GM23338 (cell line): ENCODE measurements around the gene FANK1. TPM values are rescaled to one million over a fixed set of nuclear protein-coding genes. Genes with fewer than 3 reads are reported as not detected.

Experiments used
- ATAC-seq: fragments of 200-7000 bp; cut with Tn5 transposase; 3 replicates; pipeline ENCODE4 v1.9.1; 2020
- DNase-seq: peaks from one replicate; pipeline ENCODE4 v3.0.0-alpha.2; 2015; ENCODE audit warnings: low spot score
- H2AFZ ChIP-seq: fragments of 200-600 bp; sonication (generic); 2 replicates; pipeline ENCODE4 v1.8.0; 2016; ENCODE audit warnings: antibody characterized with exemption, mild to moderate bottlenecking, moderate library complexity
- H3F3A ChIP-seq: fragments of 200-600 bp; sonication (generic); replicated peaks from 2 replicates; pipeline ENCODE4 v1.8.0; 2017; ENCODE audit warnings: antibody characterized with exemption, mixed run types, low read depth
- H3K27ac ChIP-seq: fragments of 200-600 bp; sonication (generic); 2 replicates; pipeline ENCODE4 v1.6.1; 2016; ENCODE audit warnings: low read depth
- H3K27me3 ChIP-seq: fragments of 200-600 bp; sonication (generic); 2 replicates; pipeline ENCODE4 v1.8.0; 2016; ENCODE audit warnings: mild to moderate bottlenecking, mixed run types, moderate library complexity; ENCODE audit not compliant: insufficient read depth
- H3K36me3 ChIP-seq: fragments of 200-600 bp; sonication (generic); 2 replicates; pipeline ENCODE4 v1.8.0; 2016; ENCODE audit warnings: mild to moderate bottlenecking; ENCODE audit not compliant: insufficient read depth
- H3K4me1 ChIP-seq: fragments of 200-600 bp; sonication (generic); 2 replicates; pipeline ENCODE4 v1.8.0; 2016; ENCODE audit warnings: mild to moderate bottlenecking, moderate library complexity; ENCODE audit not compliant: insufficient read depth
- H3K4me2 ChIP-seq: fragments of 200-600 bp; sonication (generic); 2 replicates; pipeline ENCODE4 v1.7.1; 2017; ENCODE audit warnings: mixed run types
- H3K4me3 ChIP-seq: fragments of 200-600 bp; sonication (generic); 2 replicates; pipeline ENCODE4 v1.6.1; 2016; ENCODE audit warnings: mixed run types
- H3K79me2 ChIP-seq: fragments of 200-600 bp; sonication (generic); replicated peaks from 2 replicates; pipeline ENCODE4 v1.8.0; 2017; ENCODE audit warnings: mild to moderate bottlenecking; ENCODE audit not compliant: insufficient read depth
- H3K9me2 ChIP-seq: fragments of 200-600 bp; sonication (generic); 2 replicates; pipeline ENCODE4 v1.8.0; 2017; ENCODE audit not compliant: insufficient read depth
- H4K20me1 ChIP-seq: fragments of 200-600 bp; sonication (generic); replicated peaks from 2 replicates; pipeline ENCODE4 v1.8.0; 2017; ENCODE audit warnings: mild to moderate bottlenecking; ENCODE audit not compliant: insufficient read depth
- H3K27ac Mint-ChIP-seq: 2 replicates; pipeline ENCODE4 v1.8.0; 2020; ENCODE audit warnings: inconsistent platforms, mild to moderate bottlenecking, moderate library complexity, mixed read lengths
- H3K27me3 Mint-ChIP-seq: 3 replicates; pipeline ENCODE4 v1.8.0; 2022; ENCODE audit warnings: low read depth, mild to moderate bottlenecking, moderate library complexity, mixed read lengths, inconsistent platforms; ENCODE audit not compliant: insufficient read depth, poor library complexity
- H3K36me3 Mint-ChIP-seq: 3 replicates; pipeline ENCODE4 v1.8.0; 2021; ENCODE audit warnings: low read depth, mild to moderate bottlenecking, inconsistent platforms, moderate library complexity, mixed read lengths
- H3K4me1 Mint-ChIP-seq: 3 replicates; pipeline ENCODE4 v1.8.0; 2020; ENCODE audit warnings: mild to moderate bottlenecking, inconsistent platforms, mixed read lengths
- H3K4me3 Mint-ChIP-seq: 3 replicates; pipeline ENCODE4 v1.8.0; 2021; ENCODE audit warnings: moderate library complexity, mild to moderate bottlenecking, inconsistent platforms, mixed read lengths
- H3K9me3 Mint-ChIP-seq: 3 replicates; pipeline ENCODE4 v1.8.0; 2020; ENCODE audit warnings: moderate library complexity, mild to moderate bottlenecking, inconsistent platforms, mixed read lengths
- CREB1 ChIP-seq: fragments of 250-450 bp; sonication (Bioruptor Pico); IDR thresholded peaks from 2 replicates; pipeline ENCODE4 v1.5.0; 2020; ENCODE audit warnings: low read depth, mild to moderate bottlenecking, moderate library complexity
- EZH2 ChIP-seq: fragments of 200-600 bp; sonication (generic); IDR thresholded peaks from one replicate; pipeline ENCODE4 v1.8.0; 2017; ENCODE audit warnings: antibody characterized with exemption, mild to moderate bottlenecking, low read depth; ENCODE audit not compliant: unreplicated experiment
- EZH2phosphoT487 ChIP-seq: fragments of 200-600 bp; sonication (generic); IDR thresholded peaks from one replicate; pipeline ENCODE4 v1.8.1; 2018; ENCODE audit warnings: antibody characterized with exemption; ENCODE audit not compliant: unreplicated experiment
- JUNB ChIP-seq: IDR thresholded peaks from one replicate; pipeline ENCODE4 v1.6.1; 2016; ENCODE audit warnings: antibody characterized with exemption; ENCODE audit not compliant: unreplicated experiment
- NANOG ChIP-seq: IDR thresholded peaks from 2 replicates; pipeline ENCODE4 v1.6.1; 2016; ENCODE audit warnings: antibody characterized with exemption, borderline replicate concordance
- POLR2AphosphoS5 ChIP-seq: IDR thresholded peaks from 2 replicates; pipeline ENCODE4 v1.6.1; 2016; ENCODE audit warnings: antibody characterized with exemption, low read depth
- STAT1 ChIP-seq: IDR thresholded peaks from one replicate; pipeline ENCODE4 v1.6.1; 2016; ENCODE audit warnings: antibody characterized with exemption; ENCODE audit not compliant: unreplicated experiment
- ZNF114 ChIP-seq: fragments of 250-450 bp; sonication (Bioruptor Pico); IDR thresholded peaks from 2 replicates; pipeline ENCODE4 v1.5.0; 2020; ENCODE audit warnings: mild to moderate bottlenecking, moderate library complexity
- ZNF331 ChIP-seq: fragments of 250-450 bp; sonication (Bioruptor Pico); IDR thresholded peaks from 2 replicates; pipeline ENCODE4 v1.5.0; 2020; ENCODE audit warnings: low read depth, mild to moderate bottlenecking, moderate library complexity
- polyA plus RNA-seq: library from polyadenylated mRNA; unstranded; fragments of >200 nt; fragmentation: Nextera tagmentation; extraction: Ambion mirVana; gene quantifications from 2 replicates; pipeline ENCODE4 v1.2.1, GENCODE V29; 2016
- total RNA-seq: library from RNA; depleted of rRNA; stranded (reverse); fragments of >200 nt; shearing (Covaris generic); gene quantifications from 2 replicates; pipeline ENCODE4 v1.2.3, GENCODE V29; 2014
- TF ChIP-seq, protein P1 (sequence below): fragments of 250-450 bp; sonication (Bioruptor Pico); IDR thresholded peaks from 2 replicates; pipeline ENCODE4 v1.5.0; 2020; ENCODE audit warnings: mild to moderate bottlenecking, moderate library complexity
- TF ChIP-seq, protein P2 (sequence below): IDR thresholded peaks from 2 replicates; pipeline ENCODE4 v1.6.1; 2016; ENCODE audit warnings: antibody characterized with exemption
- TF ChIP-seq, protein P3 (sequence below), 2 experiments: fragments of 200-600 bp in 1 of 2; sonication (generic) in 1 of 2; conservative IDR thresholded peaks; 2 replicates each; pipeline versions ENCODE4 v1.5.1 to v1.6.1; 2016 to 2017; ENCODE audit warnings: antibody characterized with exemption in 2 of 2, low read depth in 2 of 2, mild to moderate bottlenecking in 2 of 2, moderate library complexity in 1 of 2
- TF ChIP-seq, protein P4 (sequence below): IDR thresholded peaks from one replicate; pipeline ENCODE4 v1.6.1; 2018; ENCODE audit warnings: antibody characterized with exemption; ENCODE audit not compliant: unreplicated experiment

The FANK1 gene
- total and polyA plus RNA-seq, 2 experiments from 2014 or later, result 0.37 to 0.69 TPM

DNA sequence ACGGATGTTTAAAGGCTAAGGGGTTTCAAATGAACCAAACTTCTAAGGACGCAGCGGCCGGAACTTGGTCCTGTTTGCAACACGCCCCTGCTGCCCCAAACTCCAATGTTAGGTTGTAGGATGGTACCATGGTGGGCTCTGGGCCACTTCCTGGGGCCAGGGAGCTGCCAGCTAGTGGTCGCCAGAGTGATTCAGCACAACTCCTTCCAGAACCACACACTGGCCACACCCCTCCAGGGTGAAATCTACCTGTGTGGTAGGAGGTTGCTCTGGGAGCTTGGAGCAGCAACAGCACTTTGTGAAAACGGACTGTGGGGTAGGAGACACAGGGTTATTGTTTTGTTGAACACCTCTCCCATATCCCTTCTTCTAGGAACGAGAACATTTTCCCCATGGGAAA lies 161.1 kb downstream of the FANK1 start (continued):
- TF ChIP-seq, protein P1, sequence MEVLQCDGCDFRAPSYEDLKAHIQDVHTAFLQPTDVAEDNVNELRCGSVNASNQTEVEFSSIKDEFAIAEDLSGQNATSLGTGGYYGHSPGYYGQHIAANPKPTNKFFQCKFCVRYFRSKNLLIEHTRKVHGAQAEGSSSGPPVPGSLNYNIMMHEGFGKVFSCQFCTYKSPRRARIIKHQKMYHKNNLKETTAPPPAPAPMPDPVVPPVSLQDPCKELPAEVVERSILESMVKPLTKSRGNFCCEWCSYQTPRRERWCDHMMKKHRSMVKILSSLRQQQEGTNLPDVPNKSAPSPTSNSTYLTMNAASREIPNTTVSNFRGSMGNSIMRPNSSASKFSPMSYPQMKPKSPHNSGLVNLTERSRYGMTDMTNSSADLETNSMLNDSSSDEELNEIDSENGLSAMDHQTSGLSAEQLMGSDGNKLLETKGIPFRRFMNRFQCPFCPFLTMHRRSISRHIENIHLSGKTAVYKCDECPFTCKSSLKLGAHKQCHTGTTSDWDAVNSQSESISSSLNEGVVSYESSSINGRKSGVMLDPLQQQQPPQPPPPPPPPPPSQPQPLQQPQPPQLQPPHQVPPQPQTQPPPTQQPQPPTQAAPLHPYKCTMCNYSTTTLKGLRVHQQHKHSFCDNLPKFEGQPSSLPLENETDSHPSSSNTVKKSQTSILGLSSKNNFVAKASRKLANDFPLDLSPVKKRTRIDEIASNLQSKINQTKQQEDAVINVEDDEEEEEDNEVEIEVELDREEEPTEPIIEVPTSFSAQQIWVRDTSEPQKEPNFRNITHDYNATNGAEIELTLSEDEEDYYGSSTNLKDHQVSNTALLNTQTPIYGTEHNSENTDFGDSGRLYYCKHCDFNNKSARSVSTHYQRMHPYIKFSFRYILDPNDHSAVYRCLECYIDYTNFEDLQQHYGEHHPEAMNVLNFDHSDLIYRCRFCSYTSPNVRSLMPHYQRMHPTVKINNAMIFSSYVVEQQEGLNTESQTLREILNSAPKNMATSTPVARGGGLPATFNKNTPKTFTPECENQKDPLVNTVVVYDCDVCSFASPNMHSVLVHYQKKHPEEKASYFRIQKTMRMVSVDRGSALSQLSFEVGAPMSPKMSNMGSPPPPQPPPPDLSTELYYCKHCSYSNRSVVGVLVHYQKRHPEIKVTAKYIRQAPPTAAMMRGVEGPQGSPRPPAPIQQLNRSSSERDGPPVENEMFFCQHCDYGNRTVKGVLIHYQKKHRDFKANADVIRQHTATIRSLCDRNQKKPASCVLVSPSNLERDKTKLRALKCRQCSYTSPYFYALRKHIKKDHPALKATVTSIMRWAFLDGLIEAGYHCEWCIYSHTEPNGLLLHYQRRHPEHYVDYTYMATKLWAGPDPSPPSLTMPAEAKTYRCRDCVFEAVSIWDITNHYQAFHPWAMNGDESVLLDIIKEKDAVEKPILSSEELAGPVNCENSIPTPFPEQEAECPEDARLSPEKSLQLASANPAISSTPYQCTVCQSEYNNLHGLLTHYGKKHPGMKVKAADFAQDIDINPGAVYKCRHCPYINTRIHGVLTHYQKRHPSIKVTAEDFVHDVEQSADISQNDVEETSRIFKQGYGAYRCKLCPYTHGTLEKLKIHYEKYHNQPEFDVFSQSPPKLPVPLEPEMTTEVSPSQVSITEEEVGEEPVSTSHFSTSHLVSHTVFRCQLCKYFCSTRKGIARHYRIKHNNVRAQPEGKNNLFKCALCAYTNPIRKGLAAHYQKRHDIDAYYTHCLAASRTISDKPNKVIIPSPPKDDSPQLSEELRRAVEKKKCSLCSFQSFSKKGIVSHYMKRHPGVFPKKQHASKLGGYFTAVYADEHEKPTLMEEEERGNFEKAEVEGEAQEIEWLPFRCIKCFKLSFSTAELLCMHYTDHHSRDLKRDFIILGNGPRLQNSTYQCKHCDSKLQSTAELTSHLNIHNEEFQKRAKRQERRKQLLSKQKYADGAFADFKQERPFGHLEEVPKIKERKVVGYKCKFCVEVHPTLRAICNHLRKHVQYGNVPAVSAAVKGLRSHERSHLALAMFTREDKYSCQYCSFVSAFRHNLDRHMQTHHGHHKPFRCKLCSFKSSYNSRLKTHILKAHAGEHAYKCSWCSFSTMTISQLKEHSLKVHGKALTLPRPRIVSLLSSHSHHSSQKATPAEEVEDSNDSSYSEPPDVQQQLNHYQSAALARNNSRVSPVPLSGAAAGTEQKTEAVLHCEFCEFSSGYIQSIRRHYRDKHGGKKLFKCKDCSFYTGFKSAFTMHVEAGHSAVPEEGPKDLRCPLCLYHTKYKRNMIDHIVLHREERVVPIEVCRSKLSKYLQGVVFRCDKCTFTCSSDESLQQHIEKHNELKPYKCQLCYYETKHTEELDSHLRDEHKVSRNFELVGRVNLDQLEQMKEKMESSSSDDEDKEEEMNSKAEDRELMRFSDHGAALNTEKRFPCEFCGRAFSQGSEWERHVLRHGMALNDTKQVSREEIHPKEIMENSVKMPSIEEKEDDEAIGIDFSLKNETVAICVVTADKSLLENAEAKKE (CRISPR knock-in tag), result no peak
- no peak for TF ChIP-seq CREB1
- no peak for TF ChIP-seq EZH2phosphoT487
- TF ChIP-seq ZNF331 (CRISPR knock-in tag), result no peak

DNA sequence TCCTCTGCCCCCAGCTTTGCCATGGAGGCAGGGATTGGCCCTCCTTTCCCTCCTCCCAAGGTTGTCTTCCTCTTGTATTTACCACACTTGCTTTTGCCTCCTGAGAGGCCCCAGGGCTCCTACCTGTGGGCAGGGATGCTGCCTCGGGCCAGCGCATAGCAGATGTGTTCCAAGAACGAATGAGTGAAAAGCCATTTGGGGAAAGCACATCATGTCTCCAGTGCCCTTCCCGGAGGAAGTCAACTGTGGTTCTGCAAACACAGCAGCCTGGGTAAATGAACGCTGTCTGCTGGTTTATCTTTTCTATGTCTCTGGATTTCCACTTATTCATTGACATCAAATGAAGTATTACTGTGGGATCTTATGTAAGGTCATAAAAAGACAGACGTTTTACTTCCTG lies 161.7 kb downstream of the FANK1 start:
- H3K4me1 Mint-ChIP-seq, result peaks cover 9% of the 10 kb centered on the region; the same call in 2 of the 3 replicates
- no peak overlapping the region for H3K4me3 Mint-ChIP-seq
- H3K4me3 ChIP-seq, result no peak overlapping the region
- H3K36me3 Mint-ChIP-seq, result no peaks in the 10 kb centered on the region; the same call in 2 of the 3 replicates
- no peak overlapping the region for H3K4me2 ChIP-seq
- H3K9me2 ChIP-seq, result no peaks in the 10 kb centered on the region
- H3K27ac ChIP-seq, result no peak overlapping the region
- peaks cover 2% of the 10 kb centered on the region for H3K27me3 Mint-ChIP-seq
- no peaks in the 10 kb centered on the region for H3K9me3 Mint-ChIP-seq
- H3K27ac Mint-ChIP-seq, result no peak overlapping the region
- no peaks in the 10 kb centered on the region for H3K4me1 ChIP-seq
- H3K27me3 ChIP-seq, result no peaks in the 10 kb centered on the region
- no peaks in the 10 kb centered on the region for H3K79me2 ChIP-seq
- H3K36me3 ChIP-seq, result no peaks in the 10 kb centered on the region
- 0 out of 2 replicates have a peak overlapping the region, but pooled peaks have one; percentile 57 for H2AFZ ChIP-seq
- no peaks in the 10 kb centered on the region for H3F3A ChIP-seq
- DNase-seq (no peak), ATAC-seq (no peak; the same call in 2 of the 3 replicates)
- no peaks in the 10 kb centered on the region for H4K20me1 ChIP-seq
- TF ChIP-seq EZH2 (no peak), STAT1 (no peak), NANOG (no peak), JUNB (no peak), CREB1 (no peak), ZNF114 (CRISPR knock-in tag) (no peak), EZH2phosphoT487 (no peak), POLR2AphosphoS5 (no peak)
- TF ChIP-seq, protein P2, sequence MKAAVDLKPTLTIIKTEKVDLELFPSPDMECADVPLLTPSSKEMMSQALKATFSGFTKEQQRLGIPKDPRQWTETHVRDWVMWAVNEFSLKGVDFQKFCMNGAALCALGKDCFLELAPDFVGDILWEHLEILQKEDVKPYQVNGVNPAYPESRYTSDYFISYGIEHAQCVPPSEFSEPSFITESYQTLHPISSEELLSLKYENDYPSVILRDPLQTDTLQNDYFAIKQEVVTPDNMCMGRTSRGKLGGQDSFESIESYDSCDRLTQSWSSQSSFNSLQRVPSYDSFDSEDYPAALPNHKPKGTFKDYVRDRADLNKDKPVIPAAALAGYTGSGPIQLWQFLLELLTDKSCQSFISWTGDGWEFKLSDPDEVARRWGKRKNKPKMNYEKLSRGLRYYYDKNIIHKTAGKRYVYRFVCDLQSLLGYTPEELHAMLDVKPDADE, result no peak
- TF ChIP-seq, protein P3, sequence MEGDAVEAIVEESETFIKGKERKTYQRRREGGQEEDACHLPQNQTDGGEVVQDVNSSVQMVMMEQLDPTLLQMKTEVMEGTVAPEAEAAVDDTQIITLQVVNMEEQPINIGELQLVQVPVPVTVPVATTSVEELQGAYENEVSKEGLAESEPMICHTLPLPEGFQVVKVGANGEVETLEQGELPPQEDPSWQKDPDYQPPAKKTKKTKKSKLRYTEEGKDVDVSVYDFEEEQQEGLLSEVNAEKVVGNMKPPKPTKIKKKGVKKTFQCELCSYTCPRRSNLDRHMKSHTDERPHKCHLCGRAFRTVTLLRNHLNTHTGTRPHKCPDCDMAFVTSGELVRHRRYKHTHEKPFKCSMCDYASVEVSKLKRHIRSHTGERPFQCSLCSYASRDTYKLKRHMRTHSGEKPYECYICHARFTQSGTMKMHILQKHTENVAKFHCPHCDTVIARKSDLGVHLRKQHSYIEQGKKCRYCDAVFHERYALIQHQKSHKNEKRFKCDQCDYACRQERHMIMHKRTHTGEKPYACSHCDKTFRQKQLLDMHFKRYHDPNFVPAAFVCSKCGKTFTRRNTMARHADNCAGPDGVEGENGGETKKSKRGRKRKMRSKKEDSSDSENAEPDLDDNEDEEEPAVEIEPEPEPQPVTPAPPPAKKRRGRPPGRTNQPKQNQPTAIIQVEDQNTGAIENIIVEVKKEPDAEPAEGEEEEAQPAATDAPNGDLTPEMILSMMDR (conservative IDR thresholded peaks at IDR 0.05; ENCODE audit: low read depth in 2 of 2), result no peak
- TF ChIP-seq, protein P4, sequence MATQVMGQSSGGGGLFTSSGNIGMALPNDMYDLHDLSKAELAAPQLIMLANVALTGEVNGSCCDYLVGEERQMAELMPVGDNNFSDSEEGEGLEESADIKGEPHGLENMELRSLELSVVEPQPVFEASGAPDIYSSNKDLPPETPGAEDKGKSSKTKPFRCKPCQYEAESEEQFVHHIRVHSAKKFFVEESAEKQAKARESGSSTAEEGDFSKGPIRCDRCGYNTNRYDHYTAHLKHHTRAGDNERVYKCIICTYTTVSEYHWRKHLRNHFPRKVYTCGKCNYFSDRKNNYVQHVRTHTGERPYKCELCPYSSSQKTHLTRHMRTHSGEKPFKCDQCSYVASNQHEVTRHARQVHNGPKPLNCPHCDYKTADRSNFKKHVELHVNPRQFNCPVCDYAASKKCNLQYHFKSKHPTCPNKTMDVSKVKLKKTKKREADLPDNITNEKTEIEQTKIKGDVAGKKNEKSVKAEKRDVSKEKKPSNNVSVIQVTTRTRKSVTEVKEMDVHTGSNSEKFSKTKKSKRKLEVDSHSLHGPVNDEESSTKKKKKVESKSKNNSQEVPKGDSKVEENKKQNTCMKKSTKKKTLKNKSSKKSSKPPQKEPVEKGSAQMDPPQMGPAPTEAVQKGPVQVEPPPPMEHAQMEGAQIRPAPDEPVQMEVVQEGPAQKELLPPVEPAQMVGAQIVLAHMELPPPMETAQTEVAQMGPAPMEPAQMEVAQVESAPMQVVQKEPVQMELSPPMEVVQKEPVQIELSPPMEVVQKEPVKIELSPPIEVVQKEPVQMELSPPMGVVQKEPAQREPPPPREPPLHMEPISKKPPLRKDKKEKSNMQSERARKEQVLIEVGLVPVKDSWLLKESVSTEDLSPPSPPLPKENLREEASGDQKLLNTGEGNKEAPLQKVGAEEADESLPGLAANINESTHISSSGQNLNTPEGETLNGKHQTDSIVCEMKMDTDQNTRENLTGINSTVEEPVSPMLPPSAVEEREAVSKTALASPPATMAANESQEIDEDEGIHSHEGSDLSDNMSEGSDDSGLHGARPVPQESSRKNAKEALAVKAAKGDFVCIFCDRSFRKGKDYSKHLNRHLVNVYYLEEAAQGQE, result no peak
